ENCODE results near the gene TMTC1. TPM values are rescaled to one million over a fixed set of nuclear protein-coding genes. Genes with fewer than 3 reads are reported as not detected.
"Not testable (repeated sequence)": the region's sequence is repeated elsewhere in the genome, so short reads cannot be mapped to it uniquely, and the experiment has no call there.

The TMTC1 gene
- total RNA-seq, 1 donor from 2014 or later = 5.4 TPM

- ATAC-seq = no peak
- no peak for DNase-seq (ENCODE audit: low spot score)
Measured at GRCh38 chr12:29673346-29673745, 110.4 kb downstream of the TMTC1 start.

GRCh38 chr12:29672580-29672979 lies 111.2 kb downstream of the TMTC1 start:
- ATAC-seq (no peak), DNase-seq (ENCODE audit: low spot score) (no peak)

GRCh38 chr12:29671742-29672141 lies 112.0 kb downstream of the TMTC1 start:
- DNase-seq (ENCODE audit: low spot score) = no peak
- no peak for ATAC-seq

- DNase-seq (ENCODE audit: low spot score) (no peak), ATAC-seq (no peak)
Measured at GRCh38 chr12:29667011-29667410, 116.7 kb downstream of the TMTC1 start.

- ATAC-seq (no peak), DNase-seq (ENCODE audit: low spot score) (no peak)
Measured at GRCh38 chr12:29665107-29665506, 118.6 kb downstream of the TMTC1 start.

GRCh38 chr12:29662734-29663323 lies 120.9 kb downstream of the TMTC1 start:
- no peak for DNase-seq (ENCODE audit: low spot score)
- peak; percentile 78 for ATAC-seq

GRCh38 chr12:29660847-29661246 lies 122.9 kb downstream of the TMTC1 start:
- no peak for ATAC-seq

GRCh38 chr12:29656762-29657538 lies 126.8 kb downstream of the TMTC1 start:
- ATAC-seq = no peak
- DNase-seq (ENCODE audit: low spot score) = no peak

More at GRCh38 chr12:29660847-29661246, 122.9 kb downstream of the TMTC1 start:
- DNase-seq (ENCODE audit: low spot score) = no peak

GRCh38 chr12:29655861-29656260 lies 127.9 kb downstream of the TMTC1 start:
- DNase-seq (ENCODE audit: low spot score) (no peak), ATAC-seq (no peak)

- no peak for DNase-seq (ENCODE audit: low spot score)
- ATAC-seq = no peak
Measured at GRCh38 chr12:29653286-29653685, 130.5 kb downstream of the TMTC1 start.

- no peak for DNase-seq (ENCODE audit: low spot score)
- no peak for ATAC-seq
Measured at GRCh38 chr12:29650371-29650770, 133.4 kb downstream of the TMTC1 start.

GRCh38 chr12:29649722-29650121 lies 134.0 kb downstream of the TMTC1 start:
- no peak for DNase-seq (ENCODE audit: low spot score)
- ATAC-seq = no peak

GRCh38 chr12:29644536-29645162 lies 139.1 kb downstream of the TMTC1 start:
- no peak for ATAC-seq
- DNase-seq (ENCODE audit: low spot score) = no peak

- DNase-seq (ENCODE audit: low spot score) (peak; percentile 80), ATAC-seq (peak; percentile 90)
Measured at GRCh38 chr12:29640589-29641345, 143.0 kb downstream of the TMTC1 start.

- DNase-seq (ENCODE audit: low spot score) = no peak
- peak; percentile 24 for ATAC-seq
Measured at GRCh38 chr12:29639893-29640495, 143.7 kb downstream of the TMTC1 start.

- DNase-seq (ENCODE audit: low spot score) = no peak
- no peak for ATAC-seq
Measured at GRCh38 chr12:29638528-29638927, 145.2 kb downstream of the TMTC1 start.

- DNase-seq (ENCODE audit: low spot score) (no peak), ATAC-seq (no peak)
Measured at GRCh38 chr12:29634057-29634456, 149.7 kb downstream of the TMTC1 start.

- DNase-seq (ENCODE audit: low spot score); ATAC-seq: not testable (repeated sequence)
Measured at GRCh38 chr12:29630164-29630563, 153.6 kb downstream of the TMTC1 start.

GRCh38 chr12:29627221-29627620 lies 156.5 kb downstream of the TMTC1 start:
- no peak for DNase-seq (ENCODE audit: low spot score)
- no peak for ATAC-seq

- ATAC-seq (no peak), DNase-seq (ENCODE audit: low spot score) (no peak)
Measured at GRCh38 chr12:29625359-29625953, 158.3 kb downstream of the TMTC1 start.

Measured in left lobe of liver (tissue), 2 donors.